Medulla oblongata (tissue), 1 donor: ENCODE data around the gene MPZL1.
"Not testable (repeated sequence)": the region's sequence is repeated elsewhere in the genome, so short reads cannot be mapped to it uniquely, and the experiment has no call there.

ENCODE experiments used
- DNase-seq: peaks from one replicate; pipeline ENCODE4 v3.0.0-alpha.2; 2015; ENCODE audit errors: extremely low spot score

MPZL1 gene

DNA sequence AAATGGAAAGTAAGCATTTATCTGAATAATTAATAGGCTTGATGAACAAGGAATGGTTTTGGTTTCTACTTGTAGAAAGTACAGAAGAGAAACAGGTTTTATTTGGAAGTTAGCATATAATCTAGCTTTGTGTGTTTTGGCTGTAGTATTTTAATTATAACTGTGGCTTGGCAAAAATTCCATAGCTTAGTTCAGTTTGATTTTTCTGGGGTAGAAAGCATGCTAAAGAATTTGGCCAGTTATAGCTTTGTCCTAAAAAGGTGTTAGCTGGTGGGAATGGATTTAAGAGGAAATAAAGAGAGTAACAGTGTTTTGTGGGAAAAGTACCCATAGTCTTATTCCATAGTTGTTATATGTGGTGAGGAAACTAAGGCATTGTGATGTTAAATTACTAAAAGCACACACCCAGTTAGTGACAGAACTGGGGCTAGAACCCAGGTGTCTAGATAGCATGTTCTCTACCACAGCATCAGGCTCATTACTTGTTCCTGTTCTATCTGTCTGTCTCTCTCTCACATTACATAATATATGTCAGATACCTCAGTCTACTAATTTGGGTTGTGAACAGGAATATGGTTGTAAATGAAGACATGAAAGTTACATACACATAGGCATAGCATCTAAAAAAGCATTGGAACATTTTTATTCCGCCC lies 55.0 kb downstream of the MPZL1 start:
- no peak for DNase-seq

GRCh38 chr1:167777269-167777650 lies 55.5 kb downstream of the MPZL1 start:
- DNase-seq = no peak

DNA sequence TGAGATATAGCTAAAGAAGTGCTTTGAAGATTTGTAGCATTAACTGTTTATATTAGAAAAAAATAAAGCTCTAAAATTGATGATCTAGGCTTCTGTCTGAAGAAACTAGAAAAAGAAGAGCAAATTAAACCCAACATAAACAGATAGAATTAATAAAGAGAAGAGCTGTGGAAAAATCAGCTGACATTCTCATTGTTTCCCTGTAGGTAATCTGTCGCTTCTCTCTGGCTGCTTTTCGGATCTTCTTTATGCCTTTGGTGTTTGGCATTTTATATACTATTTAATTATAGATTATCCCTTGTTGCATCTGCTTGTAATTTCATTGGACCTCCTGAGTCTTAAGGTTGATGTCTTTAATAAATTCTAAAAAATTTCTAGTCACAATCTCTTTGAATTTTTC lies 59.8 kb downstream of the MPZL1 start:
- no peak for DNase-seq

DNA sequence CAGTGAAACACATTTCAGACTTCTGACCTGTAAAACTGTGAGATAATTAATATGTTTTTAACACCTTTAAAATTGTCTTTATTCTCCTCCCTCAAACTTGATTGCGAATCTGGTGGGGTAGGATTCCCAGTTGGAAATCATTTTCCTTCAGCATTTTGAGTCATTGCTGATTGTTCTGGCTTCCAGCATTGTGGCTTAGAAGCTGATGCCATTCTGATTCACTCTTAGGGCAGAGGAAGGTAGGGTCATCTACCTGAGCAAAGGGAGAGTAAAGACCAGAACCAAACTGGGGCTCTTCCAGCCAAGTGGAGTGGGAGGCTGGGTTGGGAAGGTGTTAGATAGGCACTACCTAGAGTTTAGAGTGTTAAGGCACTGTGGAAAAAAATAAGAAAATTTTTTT lies 61.2 kb downstream of the MPZL1 start:
- no peak for DNase-seq

DNA sequence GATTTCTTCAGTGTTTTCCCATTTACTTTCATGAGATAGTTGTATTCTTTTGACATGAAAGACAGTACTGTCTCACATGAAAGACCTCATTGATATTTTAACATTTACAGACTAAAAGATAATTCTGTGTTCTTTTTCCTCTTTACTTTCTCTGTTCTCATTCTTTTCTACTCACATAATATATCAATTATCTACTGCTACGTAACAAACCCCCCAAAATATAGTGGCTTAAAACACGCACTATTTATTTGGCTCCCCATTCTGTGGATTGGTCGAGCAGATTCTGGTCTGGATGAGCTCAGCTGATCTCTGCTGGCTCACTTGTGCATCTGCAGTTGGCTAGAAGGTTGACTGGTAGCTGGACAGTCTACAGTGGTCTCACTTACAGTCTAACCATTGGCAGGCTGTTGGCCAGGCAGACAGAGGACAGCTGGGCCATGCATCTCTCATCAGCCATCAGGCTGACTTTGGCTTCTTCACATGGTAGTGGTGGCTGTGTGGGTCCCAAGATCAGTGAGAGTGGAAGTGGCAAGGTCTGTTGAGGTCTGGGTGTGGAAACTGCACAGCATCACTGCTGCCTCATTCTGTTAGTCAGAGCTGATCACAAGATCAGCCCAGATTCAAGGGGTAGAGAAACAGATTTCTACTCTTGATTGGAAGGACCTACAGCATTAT lies 63.2 kb downstream of the MPZL1 start:
- no peak for DNase-seq

DNA sequence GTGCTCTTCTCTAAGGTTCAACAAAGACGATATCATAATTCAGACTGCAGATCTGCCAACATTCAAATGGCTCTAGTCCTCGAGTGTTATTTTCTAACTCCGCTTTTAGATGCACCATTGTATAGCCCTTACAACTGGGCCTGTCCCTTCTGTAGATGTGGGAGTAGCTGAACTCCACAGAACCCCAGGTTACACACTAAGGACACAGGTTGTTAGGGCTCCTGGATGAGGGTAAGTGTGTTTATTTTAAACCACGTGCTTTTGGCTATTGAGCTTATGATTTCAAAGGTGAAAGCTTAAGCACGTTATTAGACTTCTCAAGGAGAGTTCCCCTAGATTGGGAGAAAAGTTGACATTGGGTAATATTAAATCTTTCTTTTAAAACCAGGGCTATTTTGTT lies 64.7 kb downstream of the MPZL1 start:
- no peak for DNase-seq

- DNase-seq = no peak
Measured at GRCh38 chr1:167789501-167789900, 67.7 kb downstream of the MPZL1 start.

GRCh38 chr1:167790117-167790516 lies 68.3 kb downstream of the MPZL1 start:
- DNase-seq = no peak

- no peak for DNase-seq
Measured at GRCh38 chr1:167791281-167792187, 69.8 kb downstream of the MPZL1 start.

DNA sequence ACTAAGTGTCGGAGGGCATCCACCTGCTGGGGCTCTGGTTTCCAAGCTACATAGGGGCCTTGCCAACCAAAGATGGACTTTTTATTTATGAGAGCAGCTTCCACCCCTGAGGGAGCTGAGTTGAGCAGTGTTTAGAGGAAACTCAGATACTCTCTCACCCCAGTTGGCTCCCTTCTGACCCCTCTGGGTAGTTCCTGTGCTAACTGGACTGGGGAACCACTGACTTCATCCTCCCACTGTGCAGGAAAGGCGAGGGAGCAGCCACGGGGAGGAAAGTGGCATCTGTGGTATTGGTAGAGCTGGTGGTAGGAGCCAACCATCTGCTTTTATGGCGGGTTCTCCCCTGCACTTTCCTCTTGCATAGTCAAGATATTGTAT lies 70.4 kb downstream of the MPZL1 start:
- no peak for DNase-seq

DNA sequence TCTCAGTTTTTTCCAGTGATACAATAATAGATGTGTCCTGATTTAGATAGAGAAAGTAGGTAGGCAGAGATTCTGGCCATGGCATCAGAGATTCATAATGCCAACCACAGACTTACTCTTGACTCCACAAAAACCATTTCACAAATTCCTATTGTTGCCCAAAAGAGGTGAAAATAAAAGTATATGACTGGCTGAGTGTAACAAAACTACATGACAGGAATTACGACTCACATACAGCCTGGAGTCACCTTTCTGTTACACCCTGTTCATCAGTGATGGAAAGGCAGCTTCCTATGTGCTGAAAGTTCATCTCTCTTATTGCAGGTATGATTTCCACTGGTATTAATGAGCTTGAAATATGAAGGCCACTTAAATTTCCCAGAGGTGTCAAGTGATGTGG lies 72.3 kb downstream of the MPZL1 start:
- DNase-seq = no peak

DNA sequence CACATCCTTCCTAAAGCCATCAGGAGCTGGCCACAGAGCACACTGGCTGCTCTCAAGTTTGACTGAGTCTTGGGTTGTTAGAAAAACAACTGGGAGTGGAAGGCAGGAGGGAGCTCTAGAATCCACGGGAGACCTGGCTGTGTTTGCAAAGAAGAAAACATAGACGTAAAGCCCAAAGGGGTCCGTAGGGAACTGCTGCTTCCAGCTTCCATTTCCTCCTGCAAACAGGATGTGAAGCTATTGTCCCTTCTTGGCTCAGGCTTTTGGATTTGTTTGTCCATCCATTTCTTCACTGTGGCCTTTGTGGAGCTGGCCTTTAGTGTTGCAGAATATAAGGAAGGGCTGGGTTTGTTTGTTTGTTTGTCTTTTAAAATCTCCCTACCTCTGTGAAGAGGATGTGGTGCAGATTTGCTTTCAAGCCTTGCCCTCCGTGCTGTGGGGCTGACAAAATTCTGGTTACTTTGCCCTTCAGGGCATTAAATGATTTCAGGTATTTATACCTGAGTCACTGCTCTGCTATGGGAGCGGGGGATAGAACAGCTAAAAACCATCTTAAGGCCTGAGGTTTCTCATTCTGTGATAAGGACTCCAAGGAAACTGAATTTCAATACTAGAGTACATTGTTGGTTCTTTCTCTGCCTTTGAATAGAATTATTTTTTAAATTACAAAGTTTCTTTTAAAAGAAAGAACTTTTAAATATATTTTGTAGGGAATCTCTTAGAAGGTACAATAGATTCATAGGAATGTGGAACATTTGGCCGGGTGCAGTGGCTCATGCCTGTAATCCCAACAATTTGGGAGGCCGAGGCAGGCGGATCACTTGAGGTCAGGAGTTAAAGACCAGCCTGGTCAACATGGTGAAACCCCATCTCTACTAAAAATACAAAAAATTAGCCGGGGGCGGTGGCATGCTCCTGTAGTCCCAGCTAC lies 74.3 kb downstream of the MPZL1 start:
- no peak for DNase-seq

- peak; percentile 61 for DNase-seq
Measured at GRCh38 chr1:167797015-167797414, 75.2 kb downstream of the MPZL1 start.

DNA sequence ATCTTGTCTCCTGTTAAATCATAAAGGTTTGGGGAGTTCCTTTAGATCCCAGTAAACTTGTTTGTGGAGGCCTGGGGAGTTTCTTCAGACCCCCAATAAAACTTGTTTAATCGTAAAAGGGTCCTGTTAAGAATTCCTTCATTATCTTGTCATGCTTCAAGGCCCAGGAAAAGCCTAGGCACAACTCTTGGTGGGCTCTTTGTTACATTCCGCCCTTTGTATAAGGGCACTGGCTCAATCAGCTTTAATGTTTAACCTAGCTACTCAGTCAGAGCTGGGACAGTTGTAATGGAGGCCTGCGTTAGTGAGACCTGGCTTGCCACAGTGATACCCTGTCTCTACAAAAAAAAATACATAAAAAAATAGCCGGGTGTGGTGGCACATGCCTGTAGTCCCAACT lies 77.2 kb downstream of the MPZL1 start:
- DNase-seq = no peak

DNA sequence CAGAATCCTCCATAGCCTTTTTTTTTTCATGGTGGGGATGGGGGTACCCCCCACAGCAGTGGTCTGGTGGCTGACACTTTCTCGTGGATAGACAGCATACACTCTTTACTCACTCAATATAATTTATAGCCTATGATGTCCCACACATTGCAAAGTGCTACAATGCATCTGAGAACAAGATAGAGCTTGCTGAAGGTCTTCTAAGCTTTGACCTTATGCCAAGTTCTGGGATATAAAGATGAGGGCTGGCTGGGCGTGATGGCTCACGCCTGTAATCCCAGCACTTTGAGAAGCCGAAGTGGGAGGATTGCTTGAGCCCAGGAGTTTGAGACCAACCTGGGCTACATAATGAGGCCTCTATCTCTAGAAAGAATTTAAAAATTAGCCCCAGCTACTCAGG lies 78.0 kb downstream of the MPZL1 start:
- no peak for DNase-seq

DNA sequence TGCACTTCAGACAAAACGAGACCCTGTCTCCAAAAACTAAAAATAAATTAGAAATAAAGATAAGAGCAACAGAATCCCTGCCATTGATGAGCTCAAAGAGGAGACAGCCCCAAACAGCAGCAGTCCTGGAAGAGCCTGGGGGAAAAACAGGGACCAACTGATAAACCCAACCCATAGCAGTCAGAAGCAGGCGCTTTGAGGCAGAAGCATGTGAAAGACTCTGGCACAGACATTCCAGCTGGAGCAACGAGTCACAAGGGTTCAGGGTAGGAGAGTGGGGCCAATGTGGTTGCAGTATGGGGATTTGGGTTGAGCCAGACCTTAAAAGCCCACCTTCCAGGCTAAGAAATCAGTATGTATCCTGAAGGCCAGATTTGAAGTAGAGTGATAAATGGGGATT lies 78.5 kb downstream of the MPZL1 start:
- no peak for DNase-seq

- DNase-seq = no peak
Measured at GRCh38 chr1:167802235-167802634, 80.5 kb downstream of the MPZL1 start.

- DNase-seq = peak; percentile 94
Measured at GRCh38 chr1:167803358-167804207, 81.8 kb downstream of the MPZL1 start.

GRCh38 chr1:167805041-167805556 lies 83.3 kb downstream of the MPZL1 start:
- peak; percentile 34 for DNase-seq

DNA sequence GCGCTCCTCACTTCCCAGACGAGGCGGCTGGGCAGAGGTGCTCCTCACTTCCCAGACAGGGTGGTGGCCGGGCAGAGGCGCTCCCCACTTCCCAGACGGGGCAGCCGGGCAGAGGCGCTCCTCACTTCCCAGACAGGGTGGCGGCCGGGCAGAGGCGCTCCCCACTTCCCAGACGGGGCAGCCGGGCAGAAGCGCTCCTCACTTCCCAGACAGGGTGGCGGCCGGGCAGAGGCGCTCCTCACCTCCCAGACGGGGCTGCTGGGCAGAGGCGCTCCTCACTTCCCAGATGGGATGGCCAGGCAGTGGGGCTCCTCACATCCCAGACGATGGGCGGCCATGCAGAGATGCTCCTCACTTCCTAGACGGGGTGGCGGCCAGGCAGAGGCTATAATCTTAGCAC lies 84.5 kb downstream of the MPZL1 start:
- not testable (repeated sequence) for DNase-seq
